Measurements from ENCODE around the gene DOHH.

DNA sequence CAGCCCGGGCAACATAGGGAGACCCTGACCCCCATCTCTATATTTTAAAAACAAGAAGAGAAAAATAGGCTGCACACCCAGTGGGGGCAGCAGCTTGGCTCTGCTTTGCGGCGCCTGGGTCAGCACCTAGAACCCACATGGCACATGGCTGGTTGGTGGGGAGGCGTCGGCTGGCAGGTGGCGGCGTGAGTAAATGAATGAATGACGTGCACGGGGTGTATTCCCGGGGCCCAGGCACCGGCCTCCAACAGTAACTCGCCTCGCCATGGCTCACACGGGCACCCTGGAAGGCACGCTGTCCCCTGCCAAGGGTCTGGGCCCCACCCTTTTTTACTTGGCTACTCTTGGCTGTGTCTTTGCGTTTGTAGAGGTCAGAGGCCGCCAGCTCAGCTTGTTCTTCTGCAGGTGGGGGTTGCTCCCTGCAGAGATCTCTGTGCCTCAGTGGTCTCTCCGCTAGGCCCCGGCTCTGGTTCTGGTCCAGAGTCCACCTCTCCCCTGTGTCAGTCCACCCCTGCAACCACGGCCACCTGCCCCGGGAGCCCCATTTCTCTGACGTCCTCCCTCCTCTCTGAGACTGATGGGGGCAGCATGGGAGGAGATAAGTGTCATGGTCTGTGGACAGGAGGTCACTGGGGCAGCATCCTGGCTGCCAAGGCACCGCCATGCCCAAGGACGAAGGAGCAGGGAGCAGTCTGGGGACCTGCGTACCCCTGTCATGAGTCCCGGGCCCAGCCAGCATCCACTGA is 11.2 kb upstream of the DOHH start:
- TF ChIP-seq ZNF501 (tag by site-specific recombination; IDR thresholded peaks at IDR 0.05) = no peak
- no peak for TF ChIP-seq ZNF777 (tag by site-specific recombination; IDR thresholded peaks at IDR 0.05; ENCODE audit: borderline replicate concordance)

Measured in HEK293 (cell line).